Effector CD4-positive, alpha-beta T cell (primary cell): Measurements from ENCODE around the gene PRND.
"Not testable (repeated sequence)": the region's sequence is repeated elsewhere in the genome, so short reads cannot be mapped to it uniquely, and the experiment has no call there.

Source experiments
- DNase-seq: peaks from one replicate; pipeline ENCODE4 v3.0.0-alpha.2; 2020

PRND gene

DNA sequence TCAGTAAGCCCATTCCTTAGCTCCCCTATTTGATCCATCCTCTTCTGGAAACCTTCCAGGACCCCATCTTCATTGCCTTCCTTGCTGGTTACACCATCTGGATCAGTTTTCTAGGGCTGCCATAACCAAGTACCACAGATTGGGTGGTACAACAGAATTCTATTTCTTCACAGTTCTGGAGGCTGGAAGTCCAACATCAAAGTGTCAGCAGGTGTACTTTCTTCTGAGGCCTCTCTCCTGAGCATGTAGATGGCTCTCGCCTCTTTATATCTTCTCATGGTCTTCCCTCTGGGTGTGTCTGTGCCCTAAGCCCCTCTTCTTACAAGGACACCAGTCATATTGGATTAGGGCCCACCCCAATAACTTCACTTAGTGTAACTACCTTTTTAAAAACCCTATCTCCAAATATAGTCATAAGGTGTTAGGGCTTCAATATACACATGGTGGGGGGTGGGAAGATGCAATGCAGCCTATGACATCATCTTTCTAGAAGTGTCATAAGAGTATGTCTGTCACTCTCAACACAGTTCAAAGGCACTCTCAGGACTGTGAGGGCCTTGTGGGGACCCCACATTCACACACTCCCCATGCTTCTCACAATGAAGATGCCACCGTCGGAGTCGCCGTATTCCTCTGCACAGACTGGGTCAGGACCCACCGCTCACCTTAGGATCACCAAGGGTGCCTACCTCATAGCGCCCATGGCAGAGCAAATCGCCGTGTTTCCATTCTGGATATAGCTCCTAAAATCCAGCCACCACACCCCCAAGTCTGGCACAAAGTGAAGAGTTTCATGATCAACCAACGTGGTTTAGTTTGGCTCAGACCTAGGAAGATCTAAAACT, 12.2 kb upstream of the PRND start:
- no peak for DNase-seq

DNA sequence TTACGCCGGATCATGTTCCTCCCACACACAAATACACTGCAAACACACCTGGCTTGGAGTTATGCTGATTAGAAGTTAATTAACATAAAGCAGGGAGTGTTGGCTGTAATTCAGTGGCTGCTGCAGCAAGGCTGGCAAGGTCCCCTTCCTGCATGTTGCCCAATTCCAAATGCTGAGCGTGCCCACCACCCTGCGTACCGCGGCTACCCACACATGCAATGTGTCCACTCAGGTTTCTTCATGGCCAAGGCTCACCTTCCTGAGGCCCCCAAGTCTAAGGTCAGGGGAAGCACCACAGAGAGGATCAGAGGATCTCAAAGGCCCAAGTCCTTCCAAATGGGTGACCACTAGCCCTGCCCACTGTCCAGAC, 11.6 kb upstream of the PRND start:
- DNase-seq, result no peak

DNA sequence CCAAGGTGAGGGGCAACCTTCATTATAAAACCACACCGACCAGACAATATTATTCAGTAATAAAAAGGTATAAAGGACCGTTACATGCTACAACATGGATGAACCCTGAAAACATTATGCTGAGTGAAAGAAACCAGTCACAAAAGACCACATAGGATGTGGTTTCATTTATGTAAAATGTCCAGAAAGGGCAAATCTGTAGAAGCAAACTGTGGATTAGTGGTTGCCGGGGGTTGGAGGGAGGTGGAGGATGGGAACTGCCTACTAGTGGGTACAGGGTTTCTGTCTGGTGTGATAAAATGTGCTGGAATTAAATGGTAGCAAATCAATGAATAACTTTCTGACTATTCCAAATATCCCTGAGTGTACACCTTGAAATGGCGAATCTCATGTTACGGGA, 10.2 kb upstream of the PRND start:
- no peak for DNase-seq

DNA sequence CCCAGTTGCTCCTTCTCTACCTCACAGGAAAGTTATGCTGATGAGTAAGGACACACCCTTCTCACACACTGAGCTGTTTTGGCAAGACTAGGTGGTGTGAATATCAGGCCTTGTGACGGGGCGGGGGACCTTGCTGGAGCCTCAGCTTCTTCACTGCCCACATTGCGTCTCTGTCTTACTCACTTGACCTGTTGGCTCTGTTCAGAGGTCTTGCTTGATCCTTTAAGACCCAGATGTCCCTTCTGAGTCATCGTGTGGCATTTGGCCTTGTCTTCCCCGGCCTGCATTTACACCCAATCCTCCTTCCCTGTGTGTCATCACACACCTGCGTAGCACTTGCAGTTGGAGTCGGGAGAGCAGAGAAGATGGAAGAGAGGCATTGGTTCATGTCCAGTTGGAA, 8.3 kb upstream of the PRND start:
- DNase-seq, result no peak

DNA sequence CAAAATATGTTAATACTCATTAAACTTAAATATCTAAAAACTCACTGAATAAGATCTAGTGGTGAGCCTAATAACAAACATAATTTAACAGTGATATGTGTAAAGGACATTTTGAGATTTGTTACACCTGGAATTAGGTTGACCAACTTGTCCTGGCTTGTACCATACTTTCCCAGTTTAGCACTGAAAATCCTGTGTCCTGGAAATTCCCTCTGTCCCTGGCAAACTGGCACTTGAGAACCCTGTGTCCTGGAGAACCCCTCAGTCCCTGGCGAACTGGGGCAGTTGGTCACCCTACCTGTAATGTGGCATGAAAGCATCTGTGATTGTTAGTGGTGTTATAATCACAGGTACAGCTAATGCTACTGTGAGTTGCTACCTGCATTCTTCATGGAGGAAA, 6.9 kb upstream of the PRND start:
- DNase-seq, result no peak

DNA sequence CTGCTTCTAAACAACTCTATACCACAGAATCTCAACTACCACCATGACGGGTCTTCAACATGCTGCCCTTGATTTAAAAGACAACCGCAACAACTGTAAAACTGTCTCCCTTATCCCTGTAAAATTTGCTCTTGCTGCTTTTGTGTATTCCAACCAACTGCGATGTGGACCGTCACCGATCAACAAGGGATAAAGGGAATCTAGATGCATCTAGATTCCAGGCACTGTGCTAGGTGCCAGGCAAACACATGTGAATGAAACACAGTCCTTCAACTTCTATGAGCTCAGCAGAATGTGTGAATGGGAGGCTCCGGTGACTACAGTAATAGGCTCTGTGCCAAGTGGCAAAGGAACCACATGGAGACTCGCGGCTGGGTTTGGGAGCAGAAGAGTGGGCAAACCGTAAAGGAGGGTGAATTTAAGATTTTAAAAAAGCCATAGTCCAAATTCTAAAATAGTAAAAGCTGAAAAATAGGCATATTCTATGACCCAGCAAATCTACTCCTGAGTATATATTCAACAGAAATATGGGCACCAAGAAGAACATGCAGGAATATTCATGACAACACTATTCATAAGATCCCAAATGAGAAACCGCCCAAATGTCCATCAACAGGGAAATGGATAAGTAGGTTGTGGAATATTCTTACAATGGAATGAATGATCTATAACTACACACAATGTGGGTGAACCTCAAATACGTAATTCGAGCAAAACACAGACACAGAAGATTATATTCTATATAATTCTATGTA, 3.7 kb upstream of the PRND start:
- no peak for DNase-seq

DNA sequence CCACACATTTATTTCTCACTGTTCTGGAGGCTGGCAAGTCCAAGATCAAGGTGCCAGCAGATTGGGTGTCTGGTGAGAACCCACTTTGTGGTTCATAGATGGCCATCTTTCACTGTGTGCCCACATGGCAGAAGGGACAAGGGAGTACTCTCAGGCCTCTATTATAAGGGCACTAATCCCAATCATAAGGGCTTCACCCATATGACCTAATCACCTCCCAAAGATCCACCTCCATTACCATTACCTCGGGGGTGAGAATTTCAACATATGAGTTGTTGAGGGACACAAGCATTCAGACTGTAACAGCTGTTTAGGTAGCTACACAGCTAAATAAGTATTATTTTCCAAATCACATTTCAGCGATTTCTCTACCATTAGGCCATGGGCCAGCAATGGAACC, 2.5 kb upstream of the PRND start:
- DNase-seq, result no peak

DNA sequence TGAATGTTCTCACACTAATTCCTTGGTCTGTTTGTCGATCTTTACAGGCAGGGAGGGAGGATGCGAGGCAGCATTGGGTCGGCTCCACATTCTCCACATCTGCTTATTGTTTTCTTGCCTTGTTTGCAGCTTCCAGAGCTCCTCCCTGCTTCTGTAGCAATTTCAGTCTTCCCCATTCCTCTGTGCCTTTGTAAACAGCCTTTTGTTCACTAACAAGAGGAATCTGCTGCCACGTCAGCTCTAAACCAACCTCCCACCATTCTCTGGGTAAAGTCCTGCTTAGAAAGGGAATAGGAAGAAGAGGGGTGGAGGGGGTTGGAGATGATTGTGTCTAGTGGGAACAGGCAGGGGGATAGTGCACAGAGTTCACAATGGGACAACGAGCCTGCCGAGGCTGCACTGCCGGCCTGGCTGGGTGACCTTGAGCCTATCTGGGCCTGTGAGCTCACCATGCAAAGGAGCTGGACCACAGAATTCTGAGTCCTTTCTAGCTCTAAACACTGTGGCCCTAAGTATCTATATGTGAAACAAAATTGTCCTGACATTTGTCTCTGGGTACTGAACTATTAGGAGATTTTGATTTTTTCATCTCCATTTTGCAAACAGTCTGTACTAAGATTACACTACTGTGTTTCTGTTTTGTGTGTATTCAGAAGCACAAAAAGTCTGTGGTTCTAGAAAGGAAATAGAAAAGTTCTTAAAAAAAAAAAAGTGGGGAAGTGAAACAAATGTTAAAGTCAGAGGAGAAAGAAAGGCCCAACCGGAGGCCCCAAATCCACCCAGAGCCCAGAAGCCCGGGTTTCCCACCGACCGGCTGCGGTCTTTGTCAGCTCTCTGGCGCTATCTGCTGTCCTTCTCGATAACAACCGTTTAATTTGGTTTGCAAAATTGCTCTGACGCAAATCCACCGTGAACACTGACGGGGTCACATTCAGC, 1.4 kb upstream of the PRND start:
- peak; percentile 67 for DNase-seq

DNA sequence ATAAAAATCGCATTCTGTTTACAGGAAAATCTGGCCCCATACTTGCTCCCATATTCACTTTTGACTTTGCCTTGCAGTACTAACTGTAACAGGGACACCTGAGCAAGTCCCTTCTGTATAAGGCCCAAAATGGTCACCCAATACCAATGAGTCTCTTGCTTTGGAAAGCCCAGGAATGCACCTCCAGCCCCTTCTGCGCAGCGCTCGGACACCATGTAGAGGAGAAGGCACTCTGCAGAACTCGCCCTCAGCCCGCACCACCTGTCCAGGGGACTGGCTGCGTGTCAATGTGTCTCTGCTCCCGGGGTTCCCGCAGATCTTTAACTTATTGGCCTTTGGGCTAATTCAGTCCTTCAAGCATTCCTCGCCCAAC, 746 bp upstream of the PRND start:
- no peak for DNase-seq

DNA sequence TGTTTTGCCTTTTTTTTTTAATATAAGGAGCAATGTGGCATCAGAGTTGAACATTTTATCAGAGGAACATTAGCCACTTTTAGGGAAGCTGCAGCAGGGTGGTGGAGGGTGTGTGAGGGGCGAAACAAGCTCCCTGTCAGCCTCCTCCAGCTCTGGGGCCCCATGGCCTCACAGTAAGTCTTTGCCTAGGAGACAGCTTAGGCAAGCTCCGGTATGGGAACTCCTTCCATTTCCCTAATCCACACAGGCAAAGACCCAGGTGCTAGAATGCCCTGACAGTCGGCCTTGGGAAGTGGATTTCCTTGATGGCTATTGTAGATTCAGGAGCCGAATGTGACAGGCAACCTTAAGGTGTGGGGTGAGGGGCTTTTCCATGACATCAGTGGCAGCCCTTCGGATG, 862 bp downstream of the PRND start:
- no peak for DNase-seq

DNA sequence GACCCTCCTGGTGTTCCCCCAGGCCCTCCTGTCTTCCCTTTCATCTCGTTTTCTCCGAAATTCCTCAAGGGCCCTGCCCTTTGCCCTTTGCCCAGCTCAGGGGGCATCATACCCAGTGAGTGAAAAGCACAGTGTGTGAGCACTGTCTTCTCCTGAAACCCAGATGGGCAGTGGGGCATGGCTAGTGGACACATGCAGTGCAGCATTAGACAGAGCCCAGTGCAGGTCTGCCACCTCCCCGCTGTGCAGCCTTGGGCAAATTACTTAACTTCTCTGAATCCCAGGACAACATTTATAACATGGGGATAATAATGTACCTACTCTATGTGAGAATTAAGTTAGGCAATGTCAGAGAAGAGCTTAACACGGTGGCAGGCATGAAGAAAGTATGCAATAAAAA, 1.3 kb downstream of the PRND start:
- no peak for DNase-seq

DNA sequence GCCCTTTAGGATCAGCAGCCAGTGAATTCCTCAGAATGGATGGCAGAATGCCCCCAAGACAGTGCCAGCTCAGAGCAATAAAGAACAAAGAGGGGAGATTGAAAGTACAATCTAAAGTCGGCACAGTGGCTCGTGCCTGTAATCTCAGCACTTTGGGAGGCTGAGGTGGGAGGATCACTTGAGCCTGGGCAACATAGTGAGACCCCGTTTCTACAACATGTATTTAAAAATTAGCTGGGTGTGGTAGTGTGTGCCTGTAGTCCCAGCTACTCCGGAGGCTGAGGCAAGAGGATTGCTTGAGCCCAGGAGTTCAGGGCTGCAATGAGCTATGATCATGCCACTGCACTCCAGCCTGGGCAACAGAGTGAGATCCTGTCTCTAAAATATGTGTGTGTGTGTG, 1.8 kb downstream of the PRND start:
- DNase-seq, result not testable (repeated sequence)

DNA sequence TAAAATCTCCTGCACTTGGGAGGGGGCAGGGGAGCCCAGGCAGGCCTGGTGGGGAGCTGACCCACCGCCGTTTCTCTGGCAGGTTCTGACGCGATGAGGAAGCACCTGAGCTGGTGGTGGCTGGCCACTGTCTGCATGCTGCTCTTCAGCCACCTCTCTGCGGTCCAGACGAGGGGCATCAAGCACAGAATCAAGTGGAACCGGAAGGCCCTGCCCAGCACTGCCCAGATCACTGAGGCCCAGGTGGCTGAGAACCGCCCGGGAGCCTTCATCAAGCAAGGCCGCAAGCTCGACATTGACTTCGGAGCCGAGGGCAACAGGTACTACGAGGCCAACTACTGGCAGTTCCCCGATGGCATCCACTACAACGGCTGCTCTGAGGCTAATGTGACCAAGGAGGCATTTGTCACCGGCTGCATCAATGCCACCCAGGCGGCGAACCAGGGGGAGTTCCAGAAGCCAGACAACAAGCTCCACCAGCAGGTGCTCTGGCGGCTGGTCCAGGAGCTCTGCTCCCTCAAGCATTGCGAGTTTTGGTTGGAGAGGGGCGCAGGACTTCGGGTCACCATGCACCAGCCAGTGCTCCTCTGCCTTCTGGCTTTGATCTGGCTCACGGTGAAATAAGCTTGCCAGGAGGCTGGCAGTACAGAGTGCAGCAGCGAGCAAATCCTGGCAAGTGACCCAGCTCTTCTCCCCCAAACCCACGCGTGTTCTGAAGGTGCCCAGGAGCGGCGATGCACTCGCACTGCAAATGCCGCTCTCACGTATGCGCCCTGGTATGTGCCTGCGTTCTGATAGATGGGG, 3.0 kb downstream of the PRND start:
- no peak for DNase-seq

DNA sequence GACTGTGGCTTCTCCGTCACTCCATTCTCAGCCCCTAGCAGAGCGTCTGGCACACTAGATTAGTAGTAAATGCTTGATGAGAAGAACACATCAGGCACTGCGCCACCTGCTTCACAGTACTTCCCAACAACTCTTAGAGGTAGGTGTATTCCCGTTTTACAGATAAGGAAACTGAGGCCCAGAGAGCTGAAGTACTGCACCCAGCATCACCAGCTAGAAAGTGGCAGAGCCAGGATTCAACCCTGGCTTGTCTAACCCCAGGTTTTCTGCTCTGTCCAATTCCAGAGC, 3.5 kb downstream of the PRND start:
- no peak for DNase-seq

DNA sequence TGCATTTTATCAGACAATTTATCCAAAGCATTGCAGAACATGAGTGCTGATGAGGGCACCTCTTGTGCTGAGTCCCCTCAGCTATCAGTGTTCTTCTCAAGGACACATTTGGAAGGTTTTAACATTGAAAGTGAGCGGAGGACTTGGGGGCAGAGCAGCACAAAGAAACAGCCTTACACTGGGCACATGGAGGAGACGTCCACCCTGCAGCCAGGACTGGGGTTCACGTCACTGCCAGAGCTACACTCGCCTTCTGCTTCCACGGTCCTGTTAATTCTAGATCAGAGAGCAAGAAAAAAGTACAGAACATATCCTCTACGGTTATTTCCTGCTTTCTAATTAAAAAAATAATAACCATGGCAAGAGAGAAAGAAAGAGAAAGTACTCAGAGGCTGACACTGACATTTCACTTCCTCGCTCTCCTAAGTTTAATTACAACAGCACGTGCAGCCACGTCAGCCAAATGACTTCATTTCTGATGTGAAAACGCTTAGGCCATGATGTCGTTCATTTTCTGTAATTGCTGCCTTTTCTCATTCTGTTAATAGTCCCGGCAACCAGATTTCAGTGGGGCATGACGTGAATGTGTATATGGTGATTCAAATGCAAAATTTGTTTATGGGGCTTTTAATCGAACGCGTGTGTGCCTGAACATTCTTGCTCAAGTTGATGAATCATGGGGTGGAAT, 5.1 kb downstream of the PRND start:
- DNase-seq, result peak; percentile 31

DNA sequence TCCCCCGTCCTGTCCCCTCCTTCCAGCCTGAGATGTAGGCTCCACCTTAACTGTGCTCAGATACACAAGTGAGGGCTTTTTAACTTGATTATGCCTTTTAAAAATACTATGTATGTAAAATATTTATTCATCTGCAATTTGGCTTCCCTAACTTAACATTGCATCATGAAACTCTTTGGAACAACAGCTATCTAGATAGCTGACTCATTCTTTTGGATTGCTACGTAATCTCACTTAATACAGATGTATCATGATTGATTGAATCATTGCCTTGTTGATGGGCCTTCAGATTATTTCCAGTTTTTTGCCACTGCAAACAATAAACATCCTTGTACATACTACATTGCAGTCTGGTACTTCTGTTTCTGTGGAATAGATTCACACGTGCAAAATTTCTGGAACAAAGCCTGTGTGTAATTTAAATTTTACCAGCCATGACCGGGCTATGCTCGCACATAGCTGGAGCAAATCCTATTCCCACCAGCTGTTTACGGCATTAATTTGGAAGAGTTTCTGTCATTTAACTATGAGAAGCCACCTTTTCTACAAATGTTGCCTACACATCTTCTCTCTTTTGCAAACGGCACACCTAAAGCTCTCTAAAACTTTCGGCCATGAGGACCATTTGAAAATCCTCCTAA, 6.5 kb downstream of the PRND start:
- no peak for DNase-seq

DNA sequence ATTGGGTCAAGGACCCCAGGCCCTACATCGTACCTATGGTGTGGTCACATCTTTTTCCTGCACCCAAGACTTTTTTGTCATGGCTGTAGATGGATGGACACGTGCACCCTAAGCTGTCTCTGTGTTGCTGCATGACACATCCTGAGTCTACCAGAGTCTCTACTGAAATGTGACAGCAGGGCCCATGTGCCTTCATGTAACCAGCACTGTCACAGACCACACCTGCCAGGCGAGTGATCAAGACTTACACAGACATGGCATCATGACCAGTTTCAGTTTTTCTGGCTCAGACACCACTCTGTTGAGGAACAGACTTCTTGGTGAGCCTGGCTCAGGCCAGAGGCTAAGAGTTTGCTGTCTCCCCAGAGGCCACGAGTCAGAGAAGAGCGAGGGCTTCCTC, 7.6 kb downstream of the PRND start:
- no peak for DNase-seq

DNA sequence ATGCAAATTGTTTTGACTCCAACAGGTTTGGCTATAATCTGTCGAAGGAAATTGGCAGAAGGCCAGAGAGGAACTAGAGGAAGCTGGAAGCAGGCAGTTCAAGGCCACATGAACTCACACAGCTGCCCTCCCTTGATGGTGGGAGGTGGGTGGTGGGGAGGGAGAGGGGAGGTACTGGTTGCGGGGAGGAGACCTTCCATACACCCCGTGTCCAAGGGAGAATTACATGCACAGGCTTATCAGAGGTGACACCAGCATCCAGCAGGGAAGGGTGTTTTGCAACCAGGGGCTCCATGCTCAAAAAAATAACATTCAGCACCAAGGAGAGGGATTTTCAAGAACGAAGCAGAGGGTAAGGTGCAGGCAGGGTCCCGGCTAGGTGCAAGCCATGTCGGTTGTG, 9.1 kb downstream of the PRND start:
- DNase-seq, result no peak

DNA sequence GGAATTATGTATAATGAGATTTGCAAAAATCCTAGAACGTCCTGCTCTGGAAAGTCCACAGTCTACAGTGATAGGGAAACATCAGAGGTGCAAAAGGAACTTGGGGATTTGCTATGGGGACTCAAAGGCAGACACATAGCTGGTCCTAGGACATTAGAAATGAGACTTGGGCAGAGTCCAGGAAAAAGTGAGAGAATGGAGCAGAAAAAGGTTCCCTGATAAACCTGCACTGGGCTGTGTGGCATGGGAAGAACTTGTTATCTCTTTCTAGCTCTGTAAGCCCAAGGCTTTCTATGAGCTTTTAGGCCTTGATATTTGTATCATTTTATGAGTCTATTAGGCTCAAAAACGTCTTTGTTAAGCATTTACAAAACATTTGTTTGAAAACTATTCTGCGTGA, 15.2 kb downstream of the PRND start:
- DNase-seq, result no peak

DNA sequence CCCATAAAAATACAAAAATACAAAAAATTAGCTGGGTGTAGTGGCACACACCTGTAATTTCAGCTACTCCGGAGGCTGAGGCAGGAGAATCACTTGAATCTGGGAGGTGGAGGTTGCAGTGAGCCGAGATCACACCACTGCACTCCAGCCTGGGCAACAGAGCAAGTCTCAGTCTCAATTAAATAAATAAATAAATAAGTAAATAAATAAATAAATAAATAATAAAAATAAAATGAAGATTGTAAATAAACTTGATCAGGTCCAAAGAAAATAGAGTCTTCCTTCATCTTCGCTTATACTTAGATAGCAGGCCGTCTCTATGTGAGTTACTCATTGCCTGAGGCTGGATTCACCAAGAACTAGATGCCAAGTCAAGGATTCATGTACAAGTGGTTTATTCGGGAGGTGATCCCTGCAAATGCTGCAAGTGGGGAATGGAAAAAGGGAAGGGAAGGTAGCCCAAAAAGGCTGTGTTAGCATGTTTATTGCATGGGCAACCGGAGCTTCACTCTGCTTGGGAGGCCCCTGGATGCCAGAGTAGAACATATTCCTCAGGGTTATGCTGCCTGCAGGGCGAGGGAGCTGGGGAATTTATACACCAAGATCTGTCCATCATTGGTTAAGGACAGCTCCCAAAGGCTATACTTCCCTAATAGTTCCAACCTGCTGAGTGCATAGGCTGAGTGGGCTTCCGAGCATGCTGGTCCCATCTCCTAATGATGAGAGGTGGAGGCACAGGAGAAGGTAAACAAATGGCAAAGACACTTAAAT, 16.3 kb downstream of the PRND start:
- no peak for DNase-seq
